Measurements from ENCODE around the gene ADAMTSL2. TPM values are rescaled to one million over a fixed set of nuclear protein-coding genes. Genes with fewer than 3 reads are reported as not detected.

ADAMTSL2 gene
- polyA plus RNA-seq, 1 donor (not counting 4 experiments of a cell fraction or from before 2014, with no cell fraction given), result not detected

GRCh38 chr9:133575186-133576030 is 40.9 kb downstream of the ADAMTSL2 start:
- Histone ChIP-seq H3K9ac (ENCODE audit: control insufficient read depth, extremely low read depth, insufficient read depth, low read length) (no peak overlapping the region), H2AFZ (ENCODE audit: control insufficient read depth, low read length) (no peak overlapping the region), H3K4me3 (ENCODE audit: control insufficient read depth in 2 of 3, extremely low read depth in 1 of 3, insufficient read depth in 2 of 3, low read depth in 1 of 3, low read length in 3 of 3) (no peak overlapping the region), H3K4me1 (ENCODE audit: control insufficient read depth, extremely low read depth, insufficient read depth, low read length) (no peaks in the 10 kb centered on the region), H3K79me2 (ENCODE audit: control insufficient read depth, insufficient read depth, low read length) (no peaks in the 10 kb centered on the region), H3K27ac (ENCODE audit: control insufficient read depth, insufficient read depth, low read length) (no peak overlapping the region), H3K27me3 (ENCODE audit: control insufficient read depth, extremely low read depth, insufficient read depth, low read length) (peaks cover 24% of the 10 kb centered on the region), H3K36me3 (ENCODE audit: control insufficient read depth in 2 of 2, extremely low read depth in 1 of 2, insufficient read depth in 2 of 2, low read length in 2 of 2) (no peaks in the 10 kb centered on the region), H3K9me1 (ENCODE audit: control insufficient read depth, extremely low read depth, insufficient read depth, low read length) (no peaks in the 10 kb centered on the region), H3K9me3 (ENCODE audit: control insufficient read depth, low read depth, low read length) (no peaks in the 10 kb centered on the region), H3K4me2 (ENCODE audit: control insufficient read depth, extremely low read depth, insufficient read depth, low read depth, low read length) (no peak overlapping the region), H4K20me1 (ENCODE audit: control insufficient read depth, extremely low read depth, insufficient read depth, low read length) (no peaks in the 10 kb centered on the region)
- FAIRE-seq, result no peak
- DNase-seq (ENCODE audit: low read depth, low spot score), result no peak
- dilution Hi-C loops (cut with MboI; ENCODE audit: extremely low pct_ligation_motif_present, low sequenced_read_pairs), result no loop called here
- TF ChIP-seq EZH2 (IDR thresholded peaks at IDR 0.05; ENCODE audit: low read length) (no peak), CTCF (optimal IDR thresholded peaks at IDR 0.05 in 1 of 3, IDR thresholded peaks at IDR 0.05 in 1 of 3, conservative IDR thresholded peaks at IDR 0.05 in 1 of 3; ENCODE audit: extremely low read depth in 1 of 3, insufficient read depth in 2 of 3, low read length in 3 of 3) (no peak)

GRCh38 chr9:133576031-133576874 is 41.7 kb downstream of the ADAMTSL2 start:
- no peak overlapping the region for H3K4me3 ChIP-seq (ENCODE audit: control insufficient read depth in 2 of 3, extremely low read depth in 1 of 3, insufficient read depth in 2 of 3, low read depth in 1 of 3, low read length in 3 of 3)
- no peaks in the 10 kb centered on the region for H3K79me2 ChIP-seq (ENCODE audit: control insufficient read depth, insufficient read depth, low read length)
- H3K36me3 ChIP-seq (ENCODE audit: control insufficient read depth in 2 of 2, extremely low read depth in 1 of 2, insufficient read depth in 2 of 2, low read length in 2 of 2), result no peaks in the 10 kb centered on the region
- H3K4me1 ChIP-seq (ENCODE audit: control insufficient read depth, extremely low read depth, insufficient read depth, low read length), result no peaks in the 10 kb centered on the region
- H3K4me2 ChIP-seq (ENCODE audit: control insufficient read depth, extremely low read depth, insufficient read depth, low read depth, low read length), result no peak overlapping the region
- no peak for FAIRE-seq
- H3K9me1 ChIP-seq (ENCODE audit: control insufficient read depth, extremely low read depth, insufficient read depth, low read length), result no peaks in the 10 kb centered on the region
- peaks cover 24% of the 10 kb centered on the region for H3K27me3 ChIP-seq (ENCODE audit: control insufficient read depth, extremely low read depth, insufficient read depth, low read length)
- no peak for DNase-seq (ENCODE audit: low read depth, low spot score)
- dilution Hi-C loops (cut with MboI; ENCODE audit: extremely low pct_ligation_motif_present, low sequenced_read_pairs), result no loop called here
- TF ChIP-seq EZH2 (IDR thresholded peaks at IDR 0.05; ENCODE audit: low read length), result no peak
- no peak for TF ChIP-seq CTCF (optimal IDR thresholded peaks at IDR 0.05 in 1 of 3, IDR thresholded peaks at IDR 0.05 in 1 of 3, conservative IDR thresholded peaks at IDR 0.05 in 1 of 3; ENCODE audit: extremely low read depth in 1 of 3, insufficient read depth in 2 of 3, low read length in 3 of 3)
- H3K9ac ChIP-seq (ENCODE audit: control insufficient read depth, extremely low read depth, insufficient read depth, low read length), result no peak overlapping the region
- H3K9me3 ChIP-seq (ENCODE audit: control insufficient read depth, low read depth, low read length), result no peaks in the 10 kb centered on the region
- no peak overlapping the region for H2AFZ ChIP-seq (ENCODE audit: control insufficient read depth, low read length)
- no peaks in the 10 kb centered on the region for H4K20me1 ChIP-seq (ENCODE audit: control insufficient read depth, extremely low read depth, insufficient read depth, low read length)
- no peak overlapping the region for H3K27ac ChIP-seq (ENCODE audit: control insufficient read depth, insufficient read depth, low read length)
